ENCODE data around the gene TNFRSF19.

The TNFRSF19 gene

DNA sequence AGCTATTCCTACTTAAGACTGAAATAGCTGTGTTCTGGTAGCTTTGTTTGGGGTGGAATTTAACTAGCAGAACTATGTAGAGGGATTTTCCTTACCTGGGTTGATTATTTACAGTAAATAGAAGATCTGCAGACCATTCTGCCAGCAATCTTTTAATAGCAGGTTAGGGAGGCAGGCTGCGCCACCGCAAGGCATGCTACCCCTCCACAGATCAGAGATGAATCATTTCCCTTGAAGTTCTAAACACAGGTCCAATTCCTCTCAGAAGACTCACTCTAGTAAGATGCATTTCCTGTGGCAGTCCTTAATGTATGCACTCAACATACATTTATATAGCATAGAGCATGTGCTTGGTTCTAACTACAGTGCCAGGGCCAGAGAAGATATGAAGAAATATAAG is 109.0 kb downstream of the TNFRSF19 start:
- Histone ChIP-seq H3K4me1 (ENCODE audit: control insufficient read depth, insufficient read depth, low read length) (no peaks in the 10 kb centered on the region), H3K36me3 (ENCODE audit: control insufficient read depth in 2 of 2, insufficient read depth in 1 of 2, low read length in 2 of 2) (no peaks in the 10 kb centered on the region), H3K27ac (ENCODE audit: extremely low read depth, low read depth, low read length) (no peak overlapping the region), H3K9me3 (ENCODE audit: control insufficient read depth, insufficient read depth, low read depth, low read length) (no peaks in the 10 kb centered on the region), H3K4me3 (ENCODE audit: low read depth, low read length) (no peak overlapping the region)
- POLR2A ChIA-PET: no interaction called here
- TF ChIP-seq ZNF692 (tag by site-specific recombination; IDR thresholded peaks at IDR 0.05) (no peak), ZBTB7A (tag by site-specific recombination; IDR thresholded peaks at IDR 0.05; ENCODE audit: low read depth) (no peak), YY1 (tag by site-specific recombination; IDR thresholded peaks at IDR 0.05) (no peak), BCL11A (tag by site-specific recombination; IDR thresholded peaks at IDR 0.05; ENCODE audit: low read depth) (no peak), ZNF707 (tag by site-specific recombination; IDR thresholded peaks at IDR 0.05) (no peak)
- TF ChIP-seq, protein P1, sequence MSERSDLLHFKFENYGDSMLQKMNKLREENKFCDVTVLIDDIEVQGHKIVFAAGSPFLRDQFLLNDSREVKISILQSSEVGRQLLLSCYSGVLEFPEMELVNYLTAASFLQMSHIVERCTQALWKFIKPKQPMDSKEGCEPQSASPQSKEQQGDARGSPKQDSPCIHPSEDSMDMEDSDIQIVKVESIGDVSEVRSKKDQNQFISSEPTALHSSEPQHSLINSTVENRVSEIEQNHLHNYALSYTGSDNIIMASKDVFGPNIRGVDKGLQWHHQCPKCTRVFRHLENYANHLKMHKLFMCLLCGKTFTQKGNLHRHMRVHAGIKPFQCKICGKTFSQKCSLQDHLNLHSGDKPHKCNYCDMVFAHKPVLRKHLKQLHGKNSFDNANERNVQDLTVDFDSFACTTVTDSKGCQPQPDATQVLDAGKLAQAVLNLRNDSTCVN (tag by site-specific recombination; optimal IDR thresholded peaks at IDR 0.05): no peak
- CTCF ChIA-PET: interaction anchor here (0.6 to 0.8 kb wide), 3 partner anchors 22 to 427 kb away, joined by 3 read pairs; no protein-coding TSS in a partner anchor

- TF ChIP-seq ZNF37A (tag by site-specific recombination; IDR thresholded peaks at IDR 0.05) (no peak), ZSCAN16 (tag by site-specific recombination; IDR thresholded peaks at IDR 0.05) (no peak), ZNF76 (tag by site-specific recombination; IDR thresholded peaks at IDR 0.05; ENCODE audit: borderline replicate concordance, low read depth) (no peak), ZNF174 (tag by site-specific recombination; IDR thresholded peaks at IDR 0.05) (no peak), ZBTB44 (tag by site-specific recombination; IDR thresholded peaks at IDR 0.05) (no peak), ZNF518A (tag by site-specific recombination; conservative IDR thresholded peaks at IDR 0.05; ENCODE audit: low read depth) (no peak), ZNF830 (tag by site-specific recombination; IDR thresholded peaks at IDR 0.05; ENCODE audit: low read depth) (no peak), ZNF169 (tag by site-specific recombination; IDR thresholded peaks at IDR 0.05) (no peak), ZNF140 (tag by site-specific recombination; IDR thresholded peaks at IDR 0.05) (no peak), ZBTB11 (tag by site-specific recombination; conservative IDR thresholded peaks at IDR 0.05; ENCODE audit: low read depth) (no peak)
- CTCF ChIA-PET: no interaction called here
Measured at GRCh38 chr13:23680845-23681669, 110.8 kb downstream of the TNFRSF19 start.

More at GRCh38 chr13:23680845-23681669, 110.8 kb downstream of the TNFRSF19 start:
- no peak overlapping the region for H3K27ac ChIP-seq (ENCODE audit: extremely low read depth, low read depth, low read length)
- H3K4me1 ChIP-seq (ENCODE audit: control insufficient read depth, insufficient read depth, low read length): no peaks in the 10 kb centered on the region
- no peaks in the 10 kb centered on the region for H3K36me3 ChIP-seq (ENCODE audit: control insufficient read depth in 2 of 2, insufficient read depth in 1 of 2, low read length in 2 of 2)
- H3K4me3 ChIP-seq (ENCODE audit: low read depth, low read length): no peak overlapping the region
- POLR2A ChIA-PET: no interaction called here
- no peaks in the 10 kb centered on the region for H3K9me3 ChIP-seq (ENCODE audit: control insufficient read depth, insufficient read depth, low read depth, low read length)

Measured in HEK293 (cell line).